GM12878 (cell line): Measurements from ENCODE around the gene ANKDD1A. TPM values are rescaled to one million over a fixed set of nuclear protein-coding genes. Genes with fewer than 3 reads are reported as not detected.

Experiments
- ATAC-seq: fragments of 200-7000 bp; cut with Tn5 transposase; 3 replicates; pipeline ENCODE4 v1.9.1; 2020; ENCODE audit warnings: mild to moderate bottlenecking, moderate library complexity
- BruUV-seq: library from RNA; stranded (reverse); fragments of 400-500 nt; replicated peaks from 2 replicates; lab custom pipeline; 2021; lab: Mats Ljungman, UMichigan
- CTCF ChIA-PET: fragments of 300-600 bp; sonication (Branson Sonifier 250); formaldehyde crosslinking; extraction: SDS; loops from one replicate; lab custom pipeline; 2021; ENCODE audit warnings: inconsistent platforms; lab: Yijun Ruan, JAX
- POLR2A ChIA-PET: fragments of 350-600 bp; formaldehyde crosslinking; extraction: SDS; loops from one replicate; lab custom pipeline; 2021; ENCODE audit warnings: inconsistent platforms; lab: Charles Lee
- RAD21 ChIA-PET: fragments of 300-600 bp; sonication (Branson Sonifier 250); formaldehyde crosslinking; loops from one replicate; lab custom pipeline; 2023; ENCODE audit warnings: antibody characterized with exemption; ENCODE audit not compliant: unreplicated experiment; lab: Charles Lee
- SMC1A ChIA-PET: fragments of 300-600 bp; sonication (Branson Sonifier 250); formaldehyde crosslinking; loops from one replicate; lab custom pipeline; 2023; ENCODE audit not compliant: unreplicated experiment, uncharacterized antibody; lab: Charles Lee
- DNase-seq: peaks from one replicate; pipeline ENCODE4 v3.0.0-alpha.2; 2011; ENCODE audit warnings: low read depth, low spot score
- FAIRE-seq: peaks from 3 replicates; lab custom pipeline; 2011; peaks lifted over from hg19 to GRCh38; lab: Jason Lieb, UNC
- H2AFZ ChIP-seq: 2 replicates; pipeline ENCODE4 v1.6.0; 2011; ENCODE audit warnings: low read depth, low read length, control low read depth; ENCODE audit not compliant: control insufficient read depth
- H3K27ac ChIP-seq: 2 replicates; pipeline ENCODE4 v1.5.1; 2011; ENCODE audit warnings: control low read depth; ENCODE audit not compliant: control insufficient read depth, insufficient read depth
- H3K27me3 ChIP-seq, 2 experiments: replicated peaks in 1 of 2; 2 replicates each; pipeline versions ENCODE4 v1.6.0 to v1.6.1; 2011; ENCODE audit warnings: low read length in 1 of 2; ENCODE audit not compliant: control insufficient read depth in 2 of 2, insufficient read depth in 2 of 2
- H3K36me3 ChIP-seq, 2 experiments: 2 replicates each; pipeline ENCODE4 v1.5.1; 2011; ENCODE audit warnings: low read length in 1 of 2; ENCODE audit not compliant: control insufficient read depth in 2 of 2, insufficient read depth in 2 of 2
- H3K4me1 ChIP-seq: 2 replicates; pipeline ENCODE4 v1.6.1; 2011; ENCODE audit warnings: mild to moderate bottlenecking, low read length, moderate library complexity, mixed read lengths; ENCODE audit not compliant: control insufficient read depth, insufficient read depth
- H3K4me2 ChIP-seq: 2 replicates; pipeline ENCODE4 v1.6.0; 2011; ENCODE audit warnings: control low read depth; ENCODE audit not compliant: control insufficient read depth, insufficient read depth
- H3K4me3 ChIP-seq: fragments of 200-600 bp; sonication (generic); 2 replicates; pipeline ENCODE4 v1.5.1; 2016
- H3K79me2 ChIP-seq: 2 replicates; pipeline ENCODE4 v1.6.0; 2011; ENCODE audit warnings: low read length; ENCODE audit not compliant: control insufficient read depth, insufficient read depth
- H3K9ac ChIP-seq: 2 replicates; pipeline ENCODE4 v1.8.0; 2011; ENCODE audit warnings: low read length, control low read depth, mixed read lengths; ENCODE audit not compliant: control insufficient read depth, insufficient read depth
- H3K9me3 ChIP-seq: replicated peaks from 3 replicates; pipeline ENCODE4 v1.5.1; 2011; ENCODE audit warnings: mild to moderate bottlenecking, low read length; ENCODE audit not compliant: control insufficient read depth, insufficient read depth
- H4K20me1 ChIP-seq: 2 replicates; pipeline ENCODE4 v1.6.0; 2011; ENCODE audit not compliant: control insufficient read depth, insufficient read depth
- BACH1 ChIP-seq: fragments of 450-650 bp; IDR thresholded peaks from 2 replicates; pipeline ENCODE4 v1.6.1; 2017; ENCODE audit warnings: mild to moderate bottlenecking, borderline replicate concordance
- CEBPB ChIP-seq, 2 experiments: fragments of 150-350 bp in 1 of 2; IDR thresholded peaks; 2 replicates each; pipeline ENCODE4 v1.6.1; 2012 to 2014; ENCODE audit warnings: low read depth in 2 of 2, low read length in 2 of 2, borderline replicate concordance in 1 of 2, inconsistent platforms in 1 of 2
- CHD2 ChIP-seq: IDR thresholded peaks from 2 replicates; pipeline ENCODE4 v1.6.1; 2011; ENCODE audit warnings: low read depth, low read length, improper control_type of control experiment, borderline replicate concordance
- EED ChIP-seq: sonication (generic); IDR thresholded peaks from 2 replicates; pipeline ENCODE4 v1.6.1; 2016; ENCODE audit warnings: antibody characterized with exemption, low read depth
- EGR1 ChIP-seq, 2 experiments: IDR thresholded peaks; 1 replicate in 1 of 2; 2 replicates in 1 of 2; pipeline ENCODE4 v1.6.1; 2011 to 2012; ENCODE audit warnings: low read depth in 2 of 2, low read length in 2 of 2, borderline replicate concordance in 1 of 2, mild to moderate bottlenecking in 1 of 2, moderate library complexity in 1 of 2
- IKZF1 ChIP-seq: fragments of 450-650 bp; conservative IDR thresholded peaks from 2 replicates; pipeline ENCODE4 v1.6.1; 2017; ENCODE audit warnings: antibody characterized with exemption, mild to moderate bottlenecking
- KDM1A ChIP-seq: fragments of 200-600 bp; sonication (generic); IDR thresholded peaks from 2 replicates; pipeline ENCODE4 v1.6.1; 2016; ENCODE audit warnings: borderline replicate concordance
- MXI1 ChIP-seq: fragments of 150-350 bp; IDR thresholded peaks from 2 replicates; pipeline ENCODE4 v1.6.1; 2011; ENCODE audit warnings: low read depth, mild to moderate bottlenecking, inconsistent platforms, low read length, improper control_type of control experiment
- MYB ChIP-seq: fragments of 150-350 bp; IDR thresholded peaks from 2 replicates; pipeline ENCODE4 v1.6.1; 2014; ENCODE audit warnings: mild to moderate bottlenecking, low read depth, low read length, borderline replicate concordance
- NRF1 ChIP-seq: conservative IDR thresholded peaks from 2 replicates; pipeline ENCODE4 v1.6.1; 2011; ENCODE audit warnings: mild to moderate bottlenecking, low read depth, low read length, improper control_type of control experiment
- POLR2A ChIP-seq: IDR thresholded peaks from 2 replicates; pipeline ENCODE4 v1.6.1; 2011; ENCODE audit warnings: low read depth, mild to moderate bottlenecking, low read length
- SP1 ChIP-seq: IDR thresholded peaks from one replicate; pipeline ENCODE4 v1.6.1; 2011; ENCODE audit warnings: low read depth, low read length
- STAT1 ChIP-seq: fragments of 450-650 bp; conservative IDR thresholded peaks from 2 replicates; pipeline ENCODE4 v1.6.1; 2014; ENCODE audit warnings: antibody characterized with exemption, mild to moderate bottlenecking
- STAT3 ChIP-seq: IDR thresholded peaks from 2 replicates; pipeline ENCODE4 v1.6.1; 2011; ENCODE audit warnings: low read depth, low read length, improper control_type of control experiment
- TBL1XR1 ChIP-seq: IDR thresholded peaks from 2 replicates; pipeline ENCODE4 v1.6.1; 2012; ENCODE audit warnings: low read depth, low read length, improper control_type of control experiment
- ZNF207 ChIP-seq: fragments of 450-650 bp; IDR thresholded peaks from 2 replicates; pipeline ENCODE4 v1.6.1; 2014; ENCODE audit warnings: antibody characterized with exemption, mild to moderate bottlenecking, borderline replicate concordance
- WGBS: methylation state at CpG from one replicate; pipeline ENCODE4 v1.1.6; 2016; ENCODE audit warnings: low lambda C conversion rate; ENCODE audit not compliant: insufficient replicate concordance, insufficient coverage; ENCODE audit errors: missing lambda C conversion rate; 5-methylcytosine and 5-hydroxymethylcytosine counted together
- in situ Hi-C: fragments of 300-500 bp; cut with MboI; formaldehyde crosslinking; loops from 9 replicates; pipeline ENCODE4 v1.14.3; 2018; ENCODE audit warnings: mixed read lengths
- intact Hi-C: fragments of 100-400 bp; cut with micrococcal nuclease; formaldehyde crosslinking; loops from one replicate; pipeline ENCODE4 v1.14.2; 2022; ENCODE audit not compliant: unreplicated experiment
- polyA plus RNA-seq, 11 experiments: library from polyadenylated mRNA; depleted of rRNA in 4 of 11; unstranded in 6 of 11; stranded (reverse) in 5 of 11; fragments of >200 nt; fragmentation: Nextera tagmentation in 4 of 11; fragmentation: Illumina TruSeq in 1 of 11; extraction: Ambion mirVana in 4 of 11; extraction: Trizol in 1 of 11; gene quantifications; 1 replicate in 1 of 11; 2 replicates in 10 of 11; pipeline versions ENCODE4 v1.2.1 to v1.2.3, GENCODE V29; 2011 to 2016; ENCODE audit warnings: inconsistent platforms in 2 of 11, missing spikeins in 2 of 11, low read depth in 1 of 11
- total RNA-seq, 4 experiments: library from RNA; depleted of rRNA in 3 of 4; stranded (reverse); fragments of >200 nt in 3 of 4; fragmentation: Illumina TruSeq in 1 of 4; extraction: Trizol in 1 of 4; gene quantifications; 2 replicates each; pipeline versions ENCODE4 v1.2.1 to v1.2.3, GENCODE V29; 2013 to 2021
- TF ChIP-seq, protein P1 (sequence below): fragments of 450-650 bp; IDR thresholded peaks from 2 replicates; pipeline ENCODE4 v1.6.1; 2016; ENCODE audit warnings: mild to moderate bottlenecking

ANKDD1A gene
- total and polyA plus RNA-seq, 10 of the 15 experiments (the other 5 are each of a cell fraction or from before 2014, with no cell fraction given) = 1.5 to 6.6 (median 4.1) TPM

DNA sequence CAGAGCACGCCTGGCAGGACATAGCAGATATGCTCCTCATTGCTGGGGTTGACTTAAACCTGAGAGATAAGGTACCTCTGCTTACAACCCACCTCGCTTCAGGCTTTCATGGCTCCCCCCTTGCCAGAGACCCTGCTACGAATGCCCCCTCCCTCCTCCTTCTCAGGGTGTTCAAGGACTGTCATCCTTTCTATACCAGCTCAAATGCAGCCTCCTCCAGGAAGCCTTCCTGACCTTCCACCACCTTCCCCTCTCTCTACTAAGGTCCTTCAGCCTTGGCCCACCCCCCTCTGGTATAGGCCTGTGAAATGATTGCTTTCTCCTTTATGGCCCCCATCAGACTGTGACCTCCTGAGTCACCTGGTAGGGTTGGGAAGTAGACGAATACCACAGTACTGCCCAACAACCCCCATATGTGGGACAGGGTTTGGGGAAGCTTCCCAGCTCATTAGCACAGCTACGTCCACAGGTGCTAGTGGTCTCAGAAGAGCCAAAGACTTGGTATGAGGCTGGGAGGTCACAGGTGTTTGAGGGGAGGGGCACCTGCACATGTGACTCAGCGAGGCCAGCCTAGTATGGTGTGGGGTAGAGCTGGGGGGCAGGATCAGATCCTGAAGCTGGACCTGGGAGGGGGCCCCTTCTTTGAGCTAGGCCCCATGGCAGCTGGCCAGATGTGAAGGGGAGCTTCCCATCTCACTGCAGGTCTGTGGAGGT, 32.0 kb downstream of the ANKDD1A start:
- ChIA-PET SMC1A (no interaction called here), RAD21 (no interaction called here), CTCF (interaction anchor here (1.4 kb wide), 1 partner anchor 133 kb away, joined by 3 read pairs; no protein-coding TSS in a partner anchor), POLR2A (interaction anchor here (0.5 kb wide), 1 partner anchor 598 kb away, joined by 3 read pairs; no protein-coding TSS in a partner anchor)
- in situ Hi-C loops (no loop called here), intact Hi-C loops (no loop called here)
- H2AFZ ChIP-seq = no peak overlapping the region
- H3K4me2 ChIP-seq = no peak overlapping the region
- TF ChIP-seq MYB = no peak
- TF ChIP-seq TBL1XR1 = no peak
- TF ChIP-seq SP1 = no peak
- no peak for TF ChIP-seq MXI1
- TF ChIP-seq NRF1 = no peak
- no peak for TF ChIP-seq STAT1
- TF ChIP-seq IKZF1 = no peak
- TF ChIP-seq, protein P1, sequence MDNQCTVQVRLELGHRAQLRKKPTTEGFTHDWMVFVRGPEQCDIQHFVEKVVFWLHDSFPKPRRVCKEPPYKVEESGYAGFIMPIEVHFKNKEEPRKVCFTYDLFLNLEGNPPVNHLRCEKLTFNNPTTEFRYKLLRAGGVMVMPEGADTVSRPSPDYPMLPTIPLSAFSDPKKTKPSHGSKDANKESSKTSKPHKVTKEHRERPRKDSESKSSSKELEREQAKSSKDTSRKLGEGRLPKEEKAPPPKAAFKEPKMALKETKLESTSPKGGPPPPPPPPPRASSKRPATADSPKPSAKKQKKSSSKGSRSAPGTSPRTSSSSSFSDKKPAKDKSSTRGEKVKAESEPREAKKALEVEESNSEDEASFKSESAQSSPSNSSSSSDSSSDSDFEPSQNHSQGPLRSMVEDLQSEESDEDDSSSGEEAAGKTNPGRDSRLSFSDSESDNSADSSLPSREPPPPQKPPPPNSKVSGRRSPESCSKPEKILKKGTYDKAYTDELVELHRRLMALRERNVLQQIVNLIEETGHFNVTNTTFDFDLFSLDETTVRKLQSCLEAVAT = no peak
- TF ChIP-seq CHD2 = no peak
- TF ChIP-seq CEBPB (IDR thresholded peaks at IDR 0.05; ENCODE audit: borderline replicate concordance in 1 of 2, low read depth in 2 of 2, low read length in 2 of 2) = no peak
- TF ChIP-seq EGR1 (IDR thresholded peaks at IDR 0.05; ENCODE audit: borderline replicate concordance in 1 of 2, low read depth in 2 of 2, low read length in 2 of 2) = no peak
- no peak for TF ChIP-seq ZNF207
- TF ChIP-seq POLR2A = no peak
- no peak for TF ChIP-seq BACH1
- TF ChIP-seq STAT3 = no peak
- TF ChIP-seq KDM1A = no peak
- TF ChIP-seq EED = no peak
- 68% methylated on average over 6 of the region's 6 CpGs for WGBS
- H3K9ac ChIP-seq = no peak overlapping the region
- H3K4me3 ChIP-seq = no peak overlapping the region
- no peak for FAIRE-seq
- H4K20me1 ChIP-seq = no peaks in the 10 kb centered on the region
- DNase-seq = no peak
- no peaks in the 10 kb centered on the region for H3K79me2 ChIP-seq
- no peak for ATAC-seq
- H3K4me1 ChIP-seq = no peaks in the 10 kb centered on the region
- H3K36me3 ChIP-seq = no peaks in the 10 kb centered on the region
- no TSS peak for BruUV-seq
- H3K27me3 ChIP-seq = no peaks in the 10 kb centered on the region
- no peak overlapping the region for H3K27ac ChIP-seq
- no peaks in the 10 kb centered on the region for H3K9me3 ChIP-seq
